ENCODE data around the gene MARCHF10. TPM values are rescaled to one million over a fixed set of nuclear protein-coding genes. Genes with fewer than 3 reads are reported as not detected.
A peak's percentile ranks its signal among the peaks of the same experiment; 100 is the strongest.

The MARCHF10 gene
- total and polyA plus RNA-seq, 3 donors from 2014 or later, result 61.5 to 266 (median 118) TPM

GRCh38 chr17:62671553-62671952, 136.6 kb downstream of the MARCHF10 start:
- peak; percentile 66 for DNase-seq

GRCh38 chr17:62670202-62670821, 137.8 kb downstream of the MARCHF10 start:
- no peaks in the 10 kb centered on the region for H3K27me3 ChIP-seq
- TF ChIP-seq POLR2A (IDR thresholded peaks at IDR 0.05), result no peak
- intact Hi-C loops (cut with DNase I; ENCODE audit: low total_unique reads), result no loop called here
- no peaks in the 10 kb centered on the region for H3K4me1 ChIP-seq
- DNase-seq, result peak; percentile 73
- WGBS, 2 donors, result 45 to 78% methylated on average over 23 to 24 of the region's 24 CpGs
- no peaks in the 10 kb centered on the region for H3K9me3 ChIP-seq
- no peaks in the 10 kb centered on the region for H3K36me3 ChIP-seq (ENCODE audit: low read depth, missing control alignments)
- H3K27ac ChIP-seq, result no peak overlapping the region
- H3K4me3 ChIP-seq, result peak overlapping the region; percentile 5 to 24

More at GRCh38 chr17:62671553-62671952, 136.6 kb downstream of the MARCHF10 start:
- H3K36me3 ChIP-seq (ENCODE audit: low read depth, missing control alignments), result no peaks in the 10 kb centered on the region
- H3K4me1 ChIP-seq, result no peaks in the 10 kb centered on the region
- H3K27ac ChIP-seq, result no peak overlapping the region
- intact Hi-C loops (cut with DNase I; ENCODE audit: low total_unique reads), result no loop called here
- TF ChIP-seq POLR2A (IDR thresholded peaks at IDR 0.05), result no peak
- TF ChIP-seq CTCF (IDR thresholded peaks at IDR 0.05), result no peak
- H3K9me3 ChIP-seq, result no peaks in the 10 kb centered on the region
- no peaks in the 10 kb centered on the region for H3K27me3 ChIP-seq
- 64 to 69% methylated on average over 6 to 14 of the region's 14 CpGs for WGBS, 2 donors
- H3K4me3 ChIP-seq, result no peak overlapping the region

- WGBS, 2 donors, result 77 to 83% methylated on average over 10 of the region's 10 CpGs
- intact Hi-C loops (cut with DNase I; ENCODE audit: low total_unique reads), result no loop called here
- Histone ChIP-seq H3K27ac (no peak overlapping the region), H3K9me3 (no peaks in the 10 kb centered on the region), H3K27me3 (no peaks in the 10 kb centered on the region), H3K4me1 (no peaks in the 10 kb centered on the region), H3K4me3 (no peak overlapping the region), H3K36me3 (ENCODE audit: low read depth, missing control alignments) (no peaks in the 10 kb centered on the region)
- TF ChIP-seq POLR2A (IDR thresholded peaks at IDR 0.05), result no peak
- no peak for TF ChIP-seq CTCF (IDR thresholded peaks at IDR 0.05)
- DNase-seq, result no peak
These were observed 139.9 kb downstream of the MARCHF10 start for GRCh38 chr17:62668091-62668804.

- no peaks in the 10 kb centered on the region for H3K27me3 ChIP-seq
- 65 to 78% methylated on average over 15 to 40 of the region's 40 CpGs for WGBS, 2 donors
- no peak for DNase-seq
- no peaks in the 10 kb centered on the region for H3K4me1 ChIP-seq
- no peaks in the 10 kb centered on the region for H3K36me3 ChIP-seq (ENCODE audit: low read depth, missing control alignments)
- no peak for TF ChIP-seq POLR2A (IDR thresholded peaks at IDR 0.05)
- TF ChIP-seq CTCF (IDR thresholded peaks at IDR 0.05), result no peak
- H3K27ac ChIP-seq, result no peak overlapping the region
- intact Hi-C loops (cut with DNase I; ENCODE audit: low total_unique reads), result no loop called here
- no peaks in the 10 kb centered on the region for H3K9me3 ChIP-seq
- no peak overlapping the region for H3K4me3 ChIP-seq
These were observed 141.1 kb downstream of the MARCHF10 start for GRCh38 chr17:62666801-62667591.

Data from testis (tissue), 3 donors.